Fibroblast of villous mesenchyme (primary cell): Measurements from ENCODE around the gene TMEM115. TPM values are rescaled to one million over a fixed set of nuclear protein-coding genes. Genes with fewer than 3 reads are reported as not detected.

ENCODE experiments used
- DNase-seq: peaks from one replicate; pipeline ENCODE4 v3.0.0-alpha.2; 2010; ENCODE audit warnings: low read depth
- H3K4me3 ChIP-seq: 2 replicates; pipeline ENCODE4 v1.5.1; 2011; ENCODE audit warnings: low read depth, mild to moderate bottlenecking, low read length
- CTCF ChIP-seq: IDR thresholded peaks from 2 replicates; pipeline ENCODE4 v1.5.1; 2012; ENCODE audit warnings: low read depth, mild to moderate bottlenecking, low read length; ENCODE audit not compliant: insufficient read depth
- total RNA-seq: library from RNA; depleted of rRNA; stranded (reverse); fragments of >200 nt; gene quantifications from 2 replicates; pipeline ENCODE4 v1.2.3, GENCODE V29; 2012

The TMEM115 gene
- total RNA-seq, 1 donor, result 55.3 TPM

GRCh38 chr3:50326182-50326541 lies 33.2 kb downstream of the TMEM115 start:
- H3K4me3 ChIP-seq, result no peak overlapping the region
- TF ChIP-seq CTCF, result no peak
- DNase-seq, result no peak

GRCh38 chr3:50325497-50326181 lies 33.7 kb downstream of the TMEM115 start:
- no peak for TF ChIP-seq CTCF
- no peak for DNase-seq
- no peak overlapping the region for H3K4me3 ChIP-seq

- TF ChIP-seq CTCF, result no peak
- no peak for DNase-seq
- H3K4me3 ChIP-seq, result no peak overlapping the region
Observed at GRCh38 chr3:50325113-50325480, 34.2 kb downstream of the TMEM115 start.

- no peak overlapping the region for H3K4me3 ChIP-seq
- peak; percentile 91 for TF ChIP-seq CTCF
- peak; percentile 64 for DNase-seq
Observed at GRCh38 chr3:50324351-50325112, 34.8 kb downstream of the TMEM115 start.

GRCh38 chr3:50323614-50324199 lies 35.6 kb downstream of the TMEM115 start:
- no peak overlapping the region for H3K4me3 ChIP-seq
- no peak for TF ChIP-seq CTCF
- no peak for DNase-seq

GRCh38 chr3:50323092-50323600 lies 36.2 kb downstream of the TMEM115 start:
- H3K4me3 ChIP-seq, result no peak overlapping the region
- DNase-seq, result no peak
- TF ChIP-seq CTCF, result no peak
